WTC11 (cell line): ENCODE results near the gene HSPB6. TPM values are rescaled to one million over a fixed set of nuclear protein-coding genes. Genes with fewer than 3 reads are reported as not detected.

Experiments
- ATAC-seq: fragments of 200-7000 bp; cut with Tn5 transposase; 2 replicates; pipeline ENCODE4 v1.10.0; 2021; ENCODE audit warnings: mild to moderate bottlenecking, moderate library complexity
- CTCF ChIA-PET: fragments of 300-600 bp; sonication (Branson Sonifier 250); formaldehyde crosslinking; loops from one replicate; lab custom pipeline; 2021; ENCODE audit warnings: antibody characterized with exemption; lab: Charles Lee
- POLR2A ChIA-PET: fragments of 350-600 bp; sonication (Branson Sonifier 250); formaldehyde crosslinking; loops from one replicate; lab custom pipeline; 2021; ENCODE audit warnings: antibody characterized with exemption; lab: Charles Lee
- DNase-seq: peaks from one replicate; pipeline ENCODE4 v3.0.0; 2021; ENCODE audit warnings: low spot score
- H3K27ac Mint-ChIP-seq: 2 replicates; pipeline ENCODE4 v1.8.0; 2021; ENCODE audit warnings: mixed read lengths
- H3K27me3 Mint-ChIP-seq: 2 replicates; pipeline ENCODE4 v1.8.0; 2021; ENCODE audit warnings: low read depth, mild to moderate bottlenecking, moderate library complexity, mixed read lengths
- H3K36me3 Mint-ChIP-seq: 2 replicates; pipeline ENCODE4 v1.8.0; 2021; ENCODE audit warnings: mixed read lengths
- H3K4me1 Mint-ChIP-seq: 2 replicates; pipeline ENCODE4 v1.8.0; 2022; ENCODE audit warnings: mixed read lengths
- H3K4me3 Mint-ChIP-seq: 2 replicates; pipeline ENCODE4 v1.8.0; 2021; ENCODE audit warnings: mild to moderate bottlenecking, moderate library complexity, mixed read lengths
- H3K9me3 Mint-ChIP-seq: 2 replicates; pipeline ENCODE4 v1.8.0; 2021; ENCODE audit warnings: mixed read lengths
- CREB1 ChIP-seq: sonication (generic); formaldehyde crosslinking; IDR thresholded peaks from 2 replicates; pipeline ENCODE4 v1.8.0; 2023; ENCODE audit warnings: mild to moderate bottlenecking, missing genetic modification reagents
- ELF4 ChIP-seq: sonication (generic); formaldehyde crosslinking; IDR thresholded peaks from 2 replicates; pipeline ENCODE4 v1.8.1; 2022; ENCODE audit warnings: low read depth, mild to moderate bottlenecking, moderate library complexity, missing genetic modification reagents
- EMX1 ChIP-seq: fragments of 250-450 bp; sonication (Bioruptor Pico); IDR thresholded peaks from 2 replicates; pipeline ENCODE4 v1.8.0; 2021; ENCODE audit warnings: mild to moderate bottlenecking
- ETV6 ChIP-seq: sonication (generic); formaldehyde crosslinking; IDR thresholded peaks from 2 replicates; pipeline ENCODE4 v1.8.1; 2022; ENCODE audit warnings: mild to moderate bottlenecking, missing genetic modification reagents
- FOXK1 ChIP-seq: sonication (generic); formaldehyde crosslinking; IDR thresholded peaks from 2 replicates; pipeline ENCODE4 v1.8.0; 2022; ENCODE audit warnings: mild to moderate bottlenecking, moderate library complexity, missing genetic modification reagents
- FOXP1 ChIP-seq: sonication (generic); formaldehyde crosslinking; IDR thresholded peaks from 2 replicates; pipeline ENCODE4 v1.8.0; 2022; ENCODE audit warnings: missing genetic modification reagents, mild to moderate bottlenecking, moderate library complexity, borderline replicate concordance
- GABPB1 ChIP-seq: sonication (generic); formaldehyde crosslinking; IDR thresholded peaks from 2 replicates; pipeline ENCODE4 v1.8.1; 2023; ENCODE audit warnings: mild to moderate bottlenecking, missing genetic modification reagents
- HMGA2 ChIP-seq: fragments of 250-450 bp; sonication (Bioruptor Pico); IDR thresholded peaks from 2 replicates; pipeline ENCODE4 v1.4.0; 2021; ENCODE audit warnings: mild to moderate bottlenecking, moderate library complexity
- IRF2 ChIP-seq: sonication (generic); formaldehyde crosslinking; IDR thresholded peaks from 2 replicates; pipeline ENCODE4 v1.8.0; 2022; ENCODE audit warnings: low read depth, missing genetic modification reagents, borderline replicate concordance
- JUN ChIP-seq: sonication (generic); formaldehyde crosslinking; IDR thresholded peaks from 2 replicates; pipeline ENCODE4 v1.8.0; 2023; ENCODE audit warnings: mild to moderate bottlenecking, missing genetic modification reagents
- KAT7 ChIP-seq: sonication (generic); formaldehyde crosslinking; IDR thresholded peaks from 2 replicates; pipeline ENCODE4 v1.8.1; 2023; ENCODE audit warnings: missing genetic modification reagents, mild to moderate bottlenecking, borderline replicate concordance
- MYBL2 ChIP-seq: sonication (generic); formaldehyde crosslinking; IDR thresholded peaks from 2 replicates; pipeline ENCODE4 v1.8.1; 2023; ENCODE audit warnings: mild to moderate bottlenecking, moderate library complexity, missing genetic modification reagents
- NFE2L1 ChIP-seq: sonication (generic); formaldehyde crosslinking; IDR thresholded peaks from 2 replicates; pipeline ENCODE4 v1.8.1; 2023; ENCODE audit warnings: missing genetic modification reagents
- NFYB ChIP-seq: sonication (generic); formaldehyde crosslinking; conservative IDR thresholded peaks from 2 replicates; pipeline ENCODE4 v1.8.0; 2022; ENCODE audit warnings: low read depth, missing genetic modification reagents
- SMAD3 ChIP-seq: sonication (generic); formaldehyde crosslinking; IDR thresholded peaks from 2 replicates; pipeline ENCODE4 v1.8.0; 2022; ENCODE audit warnings: missing genetic modification reagents, mild to moderate bottlenecking, borderline replicate concordance
- SP1 ChIP-seq: sonication (generic); formaldehyde crosslinking; conservative IDR thresholded peaks from 2 replicates; pipeline ENCODE4 v1.8.1; 2022; ENCODE audit warnings: missing genetic modification reagents
- TCF7 ChIP-seq: sonication (generic); formaldehyde crosslinking; IDR thresholded peaks from 2 replicates; pipeline ENCODE4 v1.8.0; 2022; ENCODE audit warnings: mild to moderate bottlenecking, low read depth, missing genetic modification reagents, moderate library complexity
- TP53 ChIP-seq: sonication (generic); formaldehyde crosslinking; IDR thresholded peaks from 2 replicates; pipeline ENCODE4 v1.8.1; 2023; ENCODE audit warnings: mild to moderate bottlenecking, missing genetic modification reagents
- ZNF121 ChIP-seq: sonication (generic); formaldehyde crosslinking; IDR thresholded peaks from 2 replicates; pipeline ENCODE4 v1.8.0; 2023; ENCODE audit warnings: missing genetic modification reagents
- ZNF232 ChIP-seq: sonication (generic); formaldehyde crosslinking; IDR thresholded peaks from 2 replicates; pipeline ENCODE4 v1.8.0; 2022; ENCODE audit warnings: mild to moderate bottlenecking, missing genetic modification reagents
- ZNF416 ChIP-seq: fragments of 250-450 bp; sonication (Bioruptor Pico); IDR thresholded peaks from 2 replicates; pipeline ENCODE4 v1.9.0; 2021; ENCODE audit warnings: mild to moderate bottlenecking, inconsistent platforms
- total RNA-seq: library from RNA; stranded (reverse); gene quantifications from 3 replicates; pipeline ENCODE4 v1.2.3, GENCODE V29; 2021
- TF ChIP-seq, protein P1 (sequence below): sonication (generic); formaldehyde crosslinking; IDR thresholded peaks from 2 replicates; pipeline ENCODE4 v1.8.1; 2022; ENCODE audit warnings: low read depth, missing genetic modification reagents, borderline replicate concordance
- TF ChIP-seq, protein P2 (sequence below): sonication (generic); formaldehyde crosslinking; IDR thresholded peaks from 2 replicates; pipeline ENCODE4 v1.8.0; 2023; ENCODE audit warnings: mild to moderate bottlenecking, missing genetic modification reagents
- TF ChIP-seq, protein P3 (sequence below): sonication (generic); formaldehyde crosslinking; IDR thresholded peaks from 2 replicates; pipeline ENCODE4 v1.8.0; 2022; ENCODE audit warnings: mild to moderate bottlenecking, missing genetic modification reagents
- TF ChIP-seq, protein P4 (sequence below): sonication (generic); formaldehyde crosslinking; IDR thresholded peaks from 2 replicates; pipeline ENCODE4 v1.8.1; 2023; ENCODE audit warnings: mild to moderate bottlenecking, moderate library complexity, missing genetic modification reagents
- TF ChIP-seq, protein P5 (sequence below): sonication (generic); formaldehyde crosslinking; IDR thresholded peaks from 2 replicates; pipeline ENCODE4 v1.8.1; 2023; ENCODE audit warnings: mild to moderate bottlenecking, missing genetic modification reagents

Gene HSPB6
- total RNA-seq, 1 experiment from 2014 or later: 1.7 TPM

DNA sequence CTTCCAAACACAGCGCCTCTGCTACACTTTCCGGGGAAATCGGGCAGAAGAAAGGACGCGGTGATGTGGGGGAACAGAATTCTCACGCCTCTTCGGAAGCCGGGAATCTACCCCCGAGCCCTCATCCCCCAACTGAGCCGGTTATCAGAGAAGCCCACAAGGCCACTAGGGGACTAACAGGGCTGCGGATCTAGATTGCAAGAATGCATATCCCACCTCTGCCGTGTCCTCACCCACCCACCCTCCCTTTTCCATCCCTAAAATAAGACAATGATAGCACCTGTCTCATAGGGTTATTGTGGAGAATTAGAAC is 15.7 kb downstream of the HSPB6 start (continued):
- TF ChIP-seq TCF7 (CRISPR knock-in tag): no peak
- TF ChIP-seq SMAD3 (CRISPR knock-in tag): no peak
- TF ChIP-seq FOXP1: no peak
- TF ChIP-seq, all 79 proteins: peak for 0

DNA sequence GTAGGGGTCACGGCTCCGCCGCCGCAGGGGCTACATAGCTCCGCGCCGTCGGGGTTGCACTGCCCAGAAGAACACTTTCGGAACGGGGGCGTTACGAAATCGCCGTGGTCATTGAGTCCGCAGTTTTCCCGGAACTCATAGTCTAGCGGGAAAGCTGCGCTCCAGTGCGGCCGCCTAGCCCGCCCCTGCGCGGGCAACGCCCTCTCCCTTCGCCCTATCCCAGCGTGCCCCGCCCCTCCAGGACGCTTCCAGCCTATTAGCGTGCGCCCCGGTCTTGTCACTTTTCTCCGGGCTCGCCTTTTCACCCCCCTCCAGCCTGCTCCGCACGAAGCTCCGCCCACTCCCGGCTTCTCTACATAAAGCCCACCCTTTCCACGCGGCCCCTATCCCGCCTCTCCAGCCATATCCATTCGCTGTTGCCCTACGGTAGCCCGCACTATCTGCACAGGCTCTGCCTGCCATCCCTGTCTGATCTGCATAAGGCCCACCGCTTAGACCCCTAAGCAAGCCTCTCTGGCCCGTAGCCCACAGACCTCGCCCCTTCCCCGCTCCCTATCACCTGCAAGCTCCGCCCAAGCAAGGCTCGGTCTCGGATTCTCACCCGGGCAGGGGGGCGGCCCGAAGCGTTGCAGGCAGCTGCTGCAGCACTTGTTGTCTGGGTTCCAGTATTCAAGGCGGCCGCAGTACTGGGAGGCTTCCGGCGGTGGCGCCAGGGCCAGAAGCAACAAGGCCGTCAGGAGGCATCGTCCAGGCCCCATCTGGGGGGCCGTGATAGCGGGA is 16.2 kb downstream of the HSPB6 start:
- Mint-ChIP-seq H3K27me3 (no peaks in the 10 kb centered on the region), H3K27ac (peak overlapping the region; percentile 99), H3K36me3 (peaks cover 21% of the 10 kb centered on the region), H3K4me3 (peak overlapping the region; percentile 81), H3K9me3 (no peaks in the 10 kb centered on the region), H3K4me1 (peaks cover 11% of the 10 kb centered on the region)
- peak; percentile 76 for ATAC-seq
- ChIA-PET POLR2A (interaction anchor here (0.5 to 1.3 kb wide), 18 partner anchors 10 to 1955 kb away, joined by 3 to 13 read pairs (median 4); partner anchors contain the start of genes COX6B1, HSPB6, PROSER3 and SYNE4), CTCF (interaction anchor here (0.5 to 1.6 kb wide), 25 partner anchors 8 to 599 kb away, joined by 3 to 25 read pairs (median 3); partner anchors contain the start of genes COX6B1, LIN37 and PROSER3)
- peak; percentile 99 for DNase-seq
- TF ChIP-seq ZNF416 (CRISPR knock-in tag) (no peak), FOXP1 (peak; percentile 54; the same call in 1 of the 2 replicates), IRF2 (CRISPR knock-in tag) (no peak), SP1 (CRISPR knock-in tag) (peak; percentile 84), CREB1 (0 out of 2 replicates have a peak, but pooled peaks have one; percentile 52), ZNF121 (CRISPR knock-in tag) (no peak), HMGA2 (CRISPR knock-in tag) (no peak), FOXK1 (peak; percentile 79), JUN (no peak), MYBL2 (0 out of 2 replicates have a peak, but pooled peaks have one; percentile 47), ELF4 (CRISPR knock-in tag) (no peak), KAT7 (CRISPR knock-in tag) (0 out of 2 replicates have a peak, but pooled peaks have one; percentile 16), NFYB (CRISPR knock-in tag) (peak; percentile 56), TP53 (CRISPR knock-in tag) (0 out of 2 replicates have a peak, but pooled peaks have one; percentile 39), NFE2L1 (CRISPR knock-in tag) (no peak), ETV6 (CRISPR knock-in tag) (peak; percentile 44), EMX1 (CRISPR knock-in tag) (no peak), ZNF232 (peak; percentile 60), GABPB1 (CRISPR knock-in tag) (peak; percentile 55; the same call in 1 of the 2 replicates)
- TF ChIP-seq, protein P1, sequence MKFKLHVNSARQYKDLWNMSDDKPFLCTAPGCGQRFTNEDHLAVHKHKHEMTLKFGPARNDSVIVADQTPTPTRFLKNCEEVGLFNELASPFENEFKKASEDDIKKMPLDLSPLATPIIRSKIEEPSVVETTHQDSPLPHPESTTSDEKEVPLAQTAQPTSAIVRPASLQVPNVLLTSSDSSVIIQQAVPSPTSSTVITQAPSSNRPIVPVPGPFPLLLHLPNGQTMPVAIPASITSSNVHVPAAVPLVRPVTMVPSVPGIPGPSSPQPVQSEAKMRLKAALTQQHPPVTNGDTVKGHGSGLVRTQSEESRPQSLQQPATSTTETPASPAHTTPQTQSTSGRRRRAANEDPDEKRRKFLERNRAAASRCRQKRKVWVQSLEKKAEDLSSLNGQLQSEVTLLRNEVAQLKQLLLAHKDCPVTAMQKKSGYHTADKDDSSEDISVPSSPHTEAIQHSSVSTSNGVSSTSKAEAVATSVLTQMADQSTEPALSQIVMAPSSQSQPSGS (CRISPR knock-in tag): no peak
- TF ChIP-seq, protein P2, sequence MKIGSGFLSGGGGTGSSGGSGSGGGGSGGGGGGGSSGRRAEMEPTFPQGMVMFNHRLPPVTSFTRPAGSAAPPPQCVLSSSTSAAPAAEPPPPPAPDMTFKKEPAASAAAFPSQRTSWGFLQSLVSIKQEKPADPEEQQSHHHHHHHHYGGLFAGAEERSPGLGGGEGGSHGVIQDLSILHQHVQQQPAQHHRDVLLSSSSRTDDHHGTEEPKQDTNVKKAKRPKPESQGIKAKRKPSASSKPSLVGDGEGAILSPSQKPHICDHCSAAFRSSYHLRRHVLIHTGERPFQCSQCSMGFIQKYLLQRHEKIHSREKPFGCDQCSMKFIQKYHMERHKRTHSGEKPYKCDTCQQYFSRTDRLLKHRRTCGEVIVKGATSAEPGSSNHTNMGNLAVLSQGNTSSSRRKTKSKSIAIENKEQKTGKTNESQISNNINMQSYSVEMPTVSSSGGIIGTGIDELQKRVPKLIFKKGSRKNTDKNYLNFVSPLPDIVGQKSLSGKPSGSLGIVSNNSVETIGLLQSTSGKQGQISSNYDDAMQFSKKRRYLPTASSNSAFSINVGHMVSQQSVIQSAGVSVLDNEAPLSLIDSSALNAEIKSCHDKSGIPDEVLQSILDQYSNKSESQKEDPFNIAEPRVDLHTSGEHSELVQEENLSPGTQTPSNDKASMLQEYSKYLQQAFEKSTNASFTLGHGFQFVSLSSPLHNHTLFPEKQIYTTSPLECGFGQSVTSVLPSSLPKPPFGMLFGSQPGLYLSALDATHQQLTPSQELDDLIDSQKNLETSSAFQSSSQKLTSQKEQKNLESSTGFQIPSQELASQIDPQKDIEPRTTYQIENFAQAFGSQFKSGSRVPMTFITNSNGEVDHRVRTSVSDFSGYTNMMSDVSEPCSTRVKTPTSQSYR (CRISPR knock-in tag): peak; percentile 33; the same call in 1 of the 2 replicates
- TF ChIP-seq, protein P3, sequence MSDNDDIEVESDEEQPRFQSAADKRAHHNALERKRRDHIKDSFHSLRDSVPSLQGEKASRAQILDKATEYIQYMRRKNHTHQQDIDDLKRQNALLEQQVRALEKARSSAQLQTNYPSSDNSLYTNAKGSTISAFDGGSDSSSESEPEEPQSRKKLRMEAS: peak; percentile 62
- TF ChIP-seq, protein P4, sequence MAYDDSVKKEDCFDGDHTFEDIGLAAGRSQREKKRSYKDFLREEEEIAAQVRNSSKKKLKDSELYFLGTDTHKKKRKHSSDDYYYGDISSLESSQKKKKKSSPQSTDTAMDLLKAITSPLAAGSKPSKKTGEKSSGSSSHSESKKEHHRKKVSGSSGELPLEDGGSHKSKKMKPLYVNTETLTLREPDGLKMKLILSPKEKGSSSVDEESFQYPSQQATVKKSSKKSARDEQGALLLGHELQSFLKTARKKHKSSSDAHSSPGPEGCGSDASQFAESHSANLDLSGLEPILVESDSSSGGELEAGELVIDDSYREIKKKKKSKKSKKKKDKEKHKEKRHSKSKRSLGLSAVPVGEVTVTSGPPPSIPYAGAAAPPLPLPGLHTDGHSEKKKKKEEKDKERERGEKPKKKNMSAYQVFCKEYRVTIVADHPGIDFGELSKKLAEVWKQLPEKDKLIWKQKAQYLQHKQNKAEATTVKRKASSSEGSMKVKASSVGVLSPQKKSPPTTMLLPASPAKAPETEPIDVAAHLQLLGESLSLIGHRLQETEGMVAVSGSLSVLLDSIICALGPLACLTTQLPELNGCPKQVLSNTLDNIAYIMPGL (CRISPR knock-in tag): no peak; the same call in 1 of the 2 replicates
- TF ChIP-seq, protein P5, sequence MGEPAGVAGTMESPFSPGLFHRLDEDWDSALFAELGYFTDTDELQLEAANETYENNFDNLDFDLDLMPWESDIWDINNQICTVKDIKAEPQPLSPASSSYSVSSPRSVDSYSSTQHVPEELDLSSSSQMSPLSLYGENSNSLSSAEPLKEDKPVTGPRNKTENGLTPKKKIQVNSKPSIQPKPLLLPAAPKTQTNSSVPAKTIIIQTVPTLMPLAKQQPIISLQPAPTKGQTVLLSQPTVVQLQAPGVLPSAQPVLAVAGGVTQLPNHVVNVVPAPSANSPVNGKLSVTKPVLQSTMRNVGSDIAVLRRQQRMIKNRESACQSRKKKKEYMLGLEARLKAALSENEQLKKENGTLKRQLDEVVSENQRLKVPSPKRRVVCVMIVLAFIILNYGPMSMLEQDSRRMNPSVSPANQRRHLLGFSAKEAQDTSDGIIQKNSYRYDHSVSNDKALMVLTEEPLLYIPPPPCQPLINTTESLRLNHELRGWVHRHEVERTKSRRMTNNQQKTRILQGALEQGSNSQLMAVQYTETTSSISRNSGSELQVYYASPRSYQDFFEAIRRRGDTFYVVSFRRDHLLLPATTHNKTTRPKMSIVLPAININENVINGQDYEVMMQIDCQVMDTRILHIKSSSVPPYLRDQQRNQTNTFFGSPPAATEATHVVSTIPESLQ (CRISPR knock-in tag): no peak
